ENCODE measurements around the gene CFAP74.

DNA sequence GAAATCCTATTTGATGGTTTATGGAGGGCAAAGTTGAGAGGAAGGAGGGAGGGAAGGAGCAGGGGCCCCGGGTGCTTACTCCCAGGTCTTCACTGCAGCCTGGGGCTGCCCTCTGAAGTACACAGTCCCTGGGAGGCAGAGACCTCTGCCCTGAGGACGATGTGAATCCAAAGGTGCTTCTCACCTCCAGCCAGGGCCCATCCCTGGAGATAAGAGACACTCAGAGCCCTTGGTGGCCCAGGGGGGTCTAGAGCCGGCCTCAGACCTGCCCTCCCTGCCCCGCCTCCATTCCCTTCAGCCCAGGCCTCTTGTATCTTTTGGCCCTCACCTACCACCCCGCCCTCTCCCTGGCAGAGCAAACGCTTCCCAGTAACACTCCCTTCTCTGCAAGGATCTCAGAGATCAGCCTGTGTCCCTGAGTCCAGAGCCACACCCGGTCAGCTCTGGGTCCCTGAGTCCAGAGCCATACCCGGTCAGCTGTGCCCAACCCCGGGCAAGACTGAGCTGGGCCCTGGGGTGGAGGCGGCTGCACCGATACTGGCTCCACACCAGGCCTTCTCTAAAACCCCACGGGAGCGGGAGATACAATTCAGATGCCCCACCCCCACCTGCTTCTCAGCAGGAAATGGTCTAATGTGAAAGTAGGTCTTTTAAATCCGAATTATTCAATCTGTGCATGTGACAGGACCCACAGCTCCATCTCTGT, 109.1 kb downstream of the CFAP74 start:
- TF ChIP-seq, protein P1, sequence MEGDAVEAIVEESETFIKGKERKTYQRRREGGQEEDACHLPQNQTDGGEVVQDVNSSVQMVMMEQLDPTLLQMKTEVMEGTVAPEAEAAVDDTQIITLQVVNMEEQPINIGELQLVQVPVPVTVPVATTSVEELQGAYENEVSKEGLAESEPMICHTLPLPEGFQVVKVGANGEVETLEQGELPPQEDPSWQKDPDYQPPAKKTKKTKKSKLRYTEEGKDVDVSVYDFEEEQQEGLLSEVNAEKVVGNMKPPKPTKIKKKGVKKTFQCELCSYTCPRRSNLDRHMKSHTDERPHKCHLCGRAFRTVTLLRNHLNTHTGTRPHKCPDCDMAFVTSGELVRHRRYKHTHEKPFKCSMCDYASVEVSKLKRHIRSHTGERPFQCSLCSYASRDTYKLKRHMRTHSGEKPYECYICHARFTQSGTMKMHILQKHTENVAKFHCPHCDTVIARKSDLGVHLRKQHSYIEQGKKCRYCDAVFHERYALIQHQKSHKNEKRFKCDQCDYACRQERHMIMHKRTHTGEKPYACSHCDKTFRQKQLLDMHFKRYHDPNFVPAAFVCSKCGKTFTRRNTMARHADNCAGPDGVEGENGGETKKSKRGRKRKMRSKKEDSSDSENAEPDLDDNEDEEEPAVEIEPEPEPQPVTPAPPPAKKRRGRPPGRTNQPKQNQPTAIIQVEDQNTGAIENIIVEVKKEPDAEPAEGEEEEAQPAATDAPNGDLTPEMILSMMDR (IDR thresholded peaks at IDR 0.05), result no peak
- TF ChIP-seq POLR2A (IDR thresholded peaks at IDR 0.05), result peak; percentile 58 to 59

All from Peyer's patch (tissue), 4 donors.